SK-N-SH (cell line): ENCODE results near the gene HJV.

ENCODE experiments used
- CTCF ChIP-seq: fragments of 200-600 bp; sonication (generic); IDR thresholded peaks from 2 replicates; pipeline ENCODE4 v1.6.1; 2017; ENCODE audit warnings: antibody characterized with exemption, mild to moderate bottlenecking, moderate library complexity
- EZH2phosphoT487 ChIP-seq: fragments of 200-600 bp; sonication (generic); IDR thresholded peaks from 2 replicates; pipeline ENCODE4 v1.6.1; 2017; ENCODE audit warnings: low read depth, mixed run types, mild to moderate bottlenecking, antibody characterized with exemption, moderate library complexity, borderline replicate concordance
- FOXJ3 ChIP-seq: sonication (generic); formaldehyde crosslinking; IDR thresholded peaks from 2 replicates; pipeline ENCODE4 v1.5.1; 2020; ENCODE audit warnings: mild to moderate bottlenecking, missing genetic modification reagents
- FOXM1 ChIP-seq: IDR thresholded peaks from 2 replicates; pipeline ENCODE4 v1.4.0; 2012; ENCODE audit warnings: low read depth, mild to moderate bottlenecking
- RFX5 ChIP-seq: IDR thresholded peaks from 2 replicates; pipeline ENCODE4 v1.6.1; 2012; ENCODE audit warnings: mild to moderate bottlenecking, improper control_type of control experiment, low read length
- TAF1 ChIP-seq: IDR thresholded peaks from 2 replicates; pipeline ENCODE4 v1.6.1; 2012; ENCODE audit warnings: low read depth, mild to moderate bottlenecking, low read length, moderate library complexity, borderline replicate concordance
- ZBTB33 ChIP-seq: IDR thresholded peaks from 2 replicates; pipeline ENCODE4 v1.4.0; 2012; ENCODE audit warnings: low read depth, borderline replicate concordance

- TF ChIP-seq CTCF = no peak
- no peak for TF ChIP-seq FOXJ3 (CRISPR knock-in tag)
- TF ChIP-seq EZH2phosphoT487 = no peak
- no peak for TF ChIP-seq FOXM1
- TF ChIP-seq TAF1 = no peak
- TF ChIP-seq RFX5 = no peak
- TF ChIP-seq ZBTB33 = no peak
Measured at GRCh38 chr1:145978471-145978853, 43.1 kb downstream of the HJV start.
